B cell (primary cell): Measurements from ENCODE around the gene MDFIC2. TPM values are rescaled to one million over a fixed set of nuclear protein-coding genes. Genes with fewer than 3 reads are reported as not detected.

Experiments
- ATAC-seq: fragments of 200-7000 bp; cut with Tn5 transposase; one replicate; pipeline ENCODE4 v1.10.0; 2021; ENCODE audit warnings: low read depth, mild to moderate bottlenecking, moderate number of reproducible peaks, moderate library complexity
- CTCF ChIA-PET: fragments of 350-600 bp; sonication (Branson Sonifier 250); formaldehyde crosslinking; loops from one replicate; lab custom pipeline; 2021; ENCODE audit warnings: antibody characterized with exemption, inconsistent platforms; lab: Charles Lee
- POLR2A ChIA-PET: fragments of 350-600 bp; sonication (Branson Sonifier 250); formaldehyde crosslinking; loops from one replicate; lab custom pipeline; 2021; ENCODE audit warnings: antibody characterized with exemption; lab: Charles Lee
- DNase-seq: peaks from one replicate; pipeline ENCODE4 v3.0.0; 2013
- H2AFZ ChIP-seq: 2 replicates; pipeline ENCODE4 v1.6.1; 2012; ENCODE audit warnings: mild to moderate bottlenecking, low read depth, low read length; ENCODE audit not compliant: insufficient read depth, poor library complexity, severe bottlenecking
- H3K27ac ChIP-seq, 2 donors: 1 replicate in 1 of 2; 2 replicates in 1 of 2; pipeline ENCODE4 v1.5.1; 2012 to 2013; ENCODE audit warnings: low read length in 2 of 2, mild to moderate bottlenecking in 2 of 2, moderate library complexity in 1 of 2
- H3K27me3 ChIP-seq, 4 experiments: fragments of 200-600 bp in 1 of 4; sonication (generic) in 1 of 4; replicated peaks in 1 of 4; 1 replicate in 2 of 4; 2 replicates in 2 of 4; pipeline versions ENCODE4 v1.6.1 to v1.7.0; 2013 to 2016; ENCODE audit warnings: low read length in 3 of 4, mild to moderate bottlenecking in 2 of 4, mixed read lengths in 1 of 4, moderate library complexity in 1 of 4; ENCODE audit not compliant: insufficient read depth in 4 of 4, control insufficient read depth in 3 of 4; ENCODE audit errors: control extremely low read depth in 1 of 4
- H3K36me3 ChIP-seq, 2 experiments: replicated peaks in 1 of 2; 1 replicate in 1 of 2; 2 replicates in 1 of 2; pipeline versions ENCODE4 v1.6.1 to v1.7.1; 2013; ENCODE audit warnings: low read length in 1 of 2; ENCODE audit not compliant: insufficient read depth in 2 of 2, control insufficient read depth in 1 of 2; ENCODE audit errors: control extremely low read depth in 1 of 2, extremely low read depth in 1 of 2
- H3K4me1 ChIP-seq, 2 donors: fragments of 200-600 bp in 1 of 2; sonication (generic) in 1 of 2; 1 replicate in 1 of 2; 2 replicates in 1 of 2; pipeline versions ENCODE4 v1.5.1 to v1.6.1; 2013 to 2017; ENCODE audit warnings: low read length in 2 of 2; ENCODE audit not compliant: control insufficient read depth in 2 of 2, insufficient read depth in 2 of 2
- H3K4me2 ChIP-seq: replicated peaks from 2 replicates; pipeline ENCODE3; 2012; ENCODE audit warnings: mild to moderate bottlenecking, low read depth, low read length; ENCODE audit not compliant: poor library complexity, severe bottlenecking
- H3K4me3 ChIP-seq, 5 experiments: fragments of 200-600 bp in 1 of 5; sonication (generic) in 1 of 5; 1 replicate in 3 of 5; 2 replicates in 2 of 5; pipeline versions ENCODE4 v1.5.1 to v1.7.0; 2011 to 2016; ENCODE audit warnings: low read length in 4 of 5, mild to moderate bottlenecking in 4 of 5, low read depth in 2 of 5, control low read depth in 1 of 5, moderate library complexity in 1 of 5; ENCODE audit not compliant: insufficient read depth in 1 of 5; ENCODE audit errors: control extremely low read depth in 1 of 5, extremely low read depth in 1 of 5
- H3K79me2 ChIP-seq: fragments of 200-600 bp; sonication (generic); one replicate; pipeline ENCODE4 v1.6.0; 2016; ENCODE audit warnings: low read length; ENCODE audit not compliant: control insufficient read depth, insufficient read depth
- H3K9ac ChIP-seq: fragments of 200-600 bp; sonication (generic); 2 replicates; pipeline ENCODE4 v1.6.1; 2017; ENCODE audit warnings: mild to moderate bottlenecking, low read length, moderate library complexity
- H3K9me3 ChIP-seq, 3 donors: one replicate each; pipeline versions ENCODE4 v1.6.1 to v1.7.1; 2013; ENCODE audit warnings: low read length in 2 of 3; ENCODE audit not compliant: control insufficient read depth in 2 of 3, insufficient read depth in 1 of 3; ENCODE audit errors: control extremely low read depth in 1 of 3
- H4K20me1 ChIP-seq: 2 replicates; pipeline ENCODE4 v1.6.0; 2012; ENCODE audit warnings: mild to moderate bottlenecking, low read length; ENCODE audit not compliant: insufficient read depth, control insufficient read depth, poor library complexity, severe bottlenecking
- H3K27ac Mint-ChIP-seq: one replicate; pipeline ENCODE4 v1.8.0; 2021; ENCODE audit warnings: mixed read lengths
- H3K27me3 Mint-ChIP-seq: one replicate; pipeline ENCODE4 v1.8.0; 2021; ENCODE audit warnings: mixed read lengths
- H3K4me1 Mint-ChIP-seq: one replicate; pipeline ENCODE4 v1.8.0; 2021; ENCODE audit warnings: mixed read lengths
- H3K4me3 Mint-ChIP-seq: one replicate; pipeline ENCODE4 v1.8.0; 2021; ENCODE audit warnings: mixed read lengths
- H3K9me3 Mint-ChIP-seq: one replicate; pipeline ENCODE4 v1.8.0; 2022; ENCODE audit warnings: mixed read lengths; ENCODE audit not compliant: insufficient read depth
- EZH2 ChIP-seq: IDR thresholded peaks from 2 replicates; pipeline ENCODE4 v1.6.1; 2012; ENCODE audit warnings: borderline replicate concordance, low read depth, mild to moderate bottlenecking, moderate library complexity, low read length; ENCODE audit not compliant: insufficient read depth, poor library complexity, severe bottlenecking
- WGBS: methylation state at CpG from one replicate; pipeline ENCODE4 v1.1.5; 2013; ENCODE audit warnings: missing lambda C conversion rate; ENCODE audit not compliant: insufficient coverage; 5-methylcytosine and 5-hydroxymethylcytosine counted together
- intact Hi-C: fragments of 100-400 bp; cut with micrococcal nuclease; formaldehyde crosslinking; loops from one replicate; pipeline ENCODE4 v1.10.0; 2022
- polyA plus RNA-seq: library from polyadenylated mRNA; depleted of rRNA; stranded (reverse); fragments of >200 nt; gene quantifications from 2 replicates; pipeline ENCODE4 v1.2.3, GENCODE V29; 2012
- total RNA-seq, 2 donors: library from RNA; stranded (reverse); fragments of 120-200 nt in 1 of 2; gene quantifications; 1 replicate in 1 of 2; 2 replicates in 1 of 2; pipeline versions ENCODE4 v1.2.3 to v1.2.4, GENCODE V29; 2013 to 2022
- TF ChIP-seq, protein P1 (sequence below): fragments of 200-600 bp; IDR thresholded peaks from one replicate; pipeline ENCODE4 v1.8.0; 2022; ENCODE audit warnings: antibody characterized with exemption, mild to moderate bottlenecking

Gene MDFIC2
- total and polyA plus RNA-seq, 2 donors (not counting 1 experiment from before 2014, with no cell fraction given) = not detected

DNA sequence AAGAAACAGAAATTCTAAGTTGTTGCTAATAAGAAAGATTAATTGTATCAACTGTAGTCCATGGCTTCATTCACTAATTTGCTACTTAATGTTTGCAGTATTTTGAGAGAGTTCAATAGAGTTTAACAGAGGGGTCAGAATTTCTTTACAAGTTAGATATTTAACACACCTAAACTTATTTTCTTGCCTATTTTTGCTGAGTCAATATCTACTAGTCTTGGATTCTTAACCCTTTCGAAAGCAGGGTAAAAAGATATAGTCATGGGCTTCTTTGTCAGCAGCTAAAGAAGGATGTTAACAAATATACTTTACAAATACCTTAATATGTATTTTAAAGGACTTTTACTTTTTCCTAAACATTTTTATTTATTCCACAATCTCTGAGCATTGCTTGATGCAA, 155.6 kb downstream of the MDFIC2 start:
- H3K36me3 ChIP-seq = no peaks in the 10 kb centered on the region
- no peak for TF ChIP-seq EZH2
- TF ChIP-seq, protein P1, sequence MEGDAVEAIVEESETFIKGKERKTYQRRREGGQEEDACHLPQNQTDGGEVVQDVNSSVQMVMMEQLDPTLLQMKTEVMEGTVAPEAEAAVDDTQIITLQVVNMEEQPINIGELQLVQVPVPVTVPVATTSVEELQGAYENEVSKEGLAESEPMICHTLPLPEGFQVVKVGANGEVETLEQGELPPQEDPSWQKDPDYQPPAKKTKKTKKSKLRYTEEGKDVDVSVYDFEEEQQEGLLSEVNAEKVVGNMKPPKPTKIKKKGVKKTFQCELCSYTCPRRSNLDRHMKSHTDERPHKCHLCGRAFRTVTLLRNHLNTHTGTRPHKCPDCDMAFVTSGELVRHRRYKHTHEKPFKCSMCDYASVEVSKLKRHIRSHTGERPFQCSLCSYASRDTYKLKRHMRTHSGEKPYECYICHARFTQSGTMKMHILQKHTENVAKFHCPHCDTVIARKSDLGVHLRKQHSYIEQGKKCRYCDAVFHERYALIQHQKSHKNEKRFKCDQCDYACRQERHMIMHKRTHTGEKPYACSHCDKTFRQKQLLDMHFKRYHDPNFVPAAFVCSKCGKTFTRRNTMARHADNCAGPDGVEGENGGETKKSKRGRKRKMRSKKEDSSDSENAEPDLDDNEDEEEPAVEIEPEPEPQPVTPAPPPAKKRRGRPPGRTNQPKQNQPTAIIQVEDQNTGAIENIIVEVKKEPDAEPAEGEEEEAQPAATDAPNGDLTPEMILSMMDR = no peak
- no peak overlapping the region for H3K9ac ChIP-seq
- no peaks in the 10 kb centered on the region for H3K79me2 ChIP-seq
- ChIA-PET POLR2A (no interaction called here), CTCF (no interaction called here)
- H3K4me1 ChIP-seq = no peaks in the 10 kb centered on the region
- ATAC-seq = no peak
- Mint-ChIP-seq H3K9me3 (peaks cover 3% of the 10 kb centered on the region), H3K4me3 (no peak overlapping the region), H3K4me1 (no peaks in the 10 kb centered on the region), H3K27me3 (peaks cover 7% of the 10 kb centered on the region), H3K27ac (no peak overlapping the region)
- H3K4me2 ChIP-seq = no peak overlapping the region
- intact Hi-C loops = no loop called here
- peaks cover 0 to 3% (median 0%) of the 10 kb centered on the region in 4 experiments for H3K27me3 ChIP-seq
- no peak overlapping the region for H3K27ac ChIP-seq
- no peak for DNase-seq
- H3K9me3 ChIP-seq = peaks cover 0 to 1% (median 0%) of the 10 kb centered on the region in 3 donors
- H2AFZ ChIP-seq = no peak overlapping the region
- no peaks in the 10 kb centered on the region for H4K20me1 ChIP-seq
- H3K4me3 ChIP-seq = no peak overlapping the region
- WGBS = no CpG with 5 or more reads among the region's 1 CpG

- H3K4me3 ChIP-seq = no peak overlapping the region
- no peak overlapping the region for H2AFZ ChIP-seq
- Mint-ChIP-seq H3K27ac (no peak overlapping the region), H3K9me3 (no peaks in the 10 kb centered on the region), H3K4me3 (no peak overlapping the region), H3K27me3 (peaks cover 2% of the 10 kb centered on the region), H3K4me1 (no peaks in the 10 kb centered on the region)
- TF ChIP-seq, protein P1 = no peak
- TF ChIP-seq EZH2 = no peak
- ChIA-PET POLR2A (no interaction called here), CTCF (no interaction called here)
- no peaks in the 10 kb centered on the region for H3K9me3 ChIP-seq
- no peaks in the 10 kb centered on the region for H3K79me2 ChIP-seq
- H3K27ac ChIP-seq = no peak overlapping the region
- H3K4me1 ChIP-seq = no peaks in the 10 kb centered on the region
- peaks cover 0 to 3% (median 0%) of the 10 kb centered on the region in 4 experiments for H3K27me3 ChIP-seq
- ATAC-seq = no peak
- no peak for DNase-seq
- intact Hi-C loops = no loop called here
- WGBS = no CpG with 5 or more reads among the region's 3 CpGs
- H3K9ac ChIP-seq = no peak overlapping the region
- no peaks in the 10 kb centered on the region for H4K20me1 ChIP-seq
- H3K4me2 ChIP-seq = no peak overlapping the region
- no peaks in the 10 kb centered on the region for H3K36me3 ChIP-seq
Observed at GRCh38 chr3:70150599-70150998, 161.8 kb downstream of the MDFIC2 start.
